A673 (cell line): ENCODE results near the gene PRR7. TPM values are rescaled to one million over a fixed set of nuclear protein-coding genes. Genes with fewer than 3 reads are reported as not detected.
"Not testable (repeated sequence)": the region's sequence is repeated elsewhere in the genome, so short reads cannot be mapped to it uniquely, and the experiment has no call there.

Experiments used
- BruUV-seq: library from RNA; stranded (reverse); fragments of 400-500 nt; replicated peaks from 2 replicates; lab custom pipeline; 2021; lab: Mats Ljungman, UMichigan
- CTCF ChIA-PET: fragments of 300-600 bp; sonication (Branson Sonifier 250); formaldehyde crosslinking; loops from one replicate; lab custom pipeline; 2022; ENCODE audit warnings: antibody characterized with exemption; lab: Charles Lee
- POLR2A ChIA-PET: fragments of 300-600 bp; sonication (Branson Sonifier 250); formaldehyde crosslinking; loops from one replicate; lab custom pipeline; 2022; ENCODE audit warnings: antibody characterized with exemption; ENCODE audit not compliant: low non-redundant PET; lab: Charles Lee
- DNase-seq: peaks from one replicate; pipeline ENCODE4 v3.0.0-alpha.2; 2015; ENCODE audit warnings: low spot score
- H3K27ac ChIP-seq: fragments of 200-600 bp; sonication (generic); 2 replicates; pipeline ENCODE4 v1.5.1; 2016; ENCODE audit warnings: mixed run types, low read depth, mild to moderate bottlenecking, mixed read lengths, antibody characterized with exemption, low read length; ENCODE audit not compliant: poor library complexity, severe bottlenecking
- H3K27me3 ChIP-seq: fragments of 200-600 bp; sonication (generic); replicated peaks from 2 replicates; pipeline ENCODE4 v1.6.1; 2017; ENCODE audit warnings: mixed run types, low read depth, mild to moderate bottlenecking, mixed read lengths, antibody characterized with exemption, low read length; ENCODE audit not compliant: insufficient read depth, poor library complexity
- H3K36me3 ChIP-seq: fragments of 200-600 bp; sonication (generic); 2 replicates; pipeline ENCODE4 v1.6.1; 2016; ENCODE audit warnings: mixed run types, mild to moderate bottlenecking, mixed read lengths, antibody characterized with exemption, low read length; ENCODE audit not compliant: insufficient read depth, poor library complexity, severe bottlenecking
- H3K4me1 ChIP-seq: fragments of 200-600 bp; sonication (generic); 2 replicates; pipeline ENCODE4 v1.6.1; 2017; ENCODE audit warnings: mixed run types, mild to moderate bottlenecking, mixed read lengths, antibody characterized with exemption, low read length; ENCODE audit not compliant: insufficient read depth, poor library complexity, severe bottlenecking
- H3K4me3 ChIP-seq: fragments of 200-600 bp; sonication (generic); 2 replicates; pipeline ENCODE4 v1.5.1; 2016; ENCODE audit warnings: low read depth, mixed run types, mild to moderate bottlenecking, mixed read lengths, low read length; ENCODE audit not compliant: poor library complexity, severe bottlenecking
- H3K9me3 ChIP-seq: fragments of 200-600 bp; sonication (generic); 2 replicates; pipeline ENCODE4 v1.6.1; 2016; ENCODE audit warnings: mixed run types, low read depth, mild to moderate bottlenecking, mixed read lengths, antibody characterized with exemption, low read length; ENCODE audit not compliant: poor library complexity, severe bottlenecking
- EZH2 ChIP-seq: fragments of 200-600 bp; sonication (generic); IDR thresholded peaks from 2 replicates; pipeline ENCODE4 v1.6.1; 2017; ENCODE audit warnings: borderline replicate concordance, low read depth, mild to moderate bottlenecking, mixed read lengths, antibody characterized with exemption, low read length; ENCODE audit not compliant: poor library complexity, severe bottlenecking
- intact Hi-C: fragments of 100-400 bp; cut with micrococcal nuclease; formaldehyde crosslinking; loops from one replicate; pipeline ENCODE4 v1.10.0; 2022; ENCODE audit not compliant: unreplicated experiment
- total RNA-seq: library from RNA; stranded (reverse); gene quantifications from 2 replicates; pipeline ENCODE4 v1.2.3, GENCODE V29; 2021
- TF ChIP-seq, protein P1 (sequence below): fragments of 300-800, 200-600 bp; sonication (generic); conservative IDR thresholded peaks from 2 replicates; pipeline ENCODE4 v1.5.1; 2017; ENCODE audit warnings: low read depth, mild to moderate bottlenecking, antibody characterized with exemption, low read length, moderate library complexity, mixed read lengths

Gene PRR7
- total RNA-seq, 1 experiment from 2014 or later = 3.0 TPM

DNA sequence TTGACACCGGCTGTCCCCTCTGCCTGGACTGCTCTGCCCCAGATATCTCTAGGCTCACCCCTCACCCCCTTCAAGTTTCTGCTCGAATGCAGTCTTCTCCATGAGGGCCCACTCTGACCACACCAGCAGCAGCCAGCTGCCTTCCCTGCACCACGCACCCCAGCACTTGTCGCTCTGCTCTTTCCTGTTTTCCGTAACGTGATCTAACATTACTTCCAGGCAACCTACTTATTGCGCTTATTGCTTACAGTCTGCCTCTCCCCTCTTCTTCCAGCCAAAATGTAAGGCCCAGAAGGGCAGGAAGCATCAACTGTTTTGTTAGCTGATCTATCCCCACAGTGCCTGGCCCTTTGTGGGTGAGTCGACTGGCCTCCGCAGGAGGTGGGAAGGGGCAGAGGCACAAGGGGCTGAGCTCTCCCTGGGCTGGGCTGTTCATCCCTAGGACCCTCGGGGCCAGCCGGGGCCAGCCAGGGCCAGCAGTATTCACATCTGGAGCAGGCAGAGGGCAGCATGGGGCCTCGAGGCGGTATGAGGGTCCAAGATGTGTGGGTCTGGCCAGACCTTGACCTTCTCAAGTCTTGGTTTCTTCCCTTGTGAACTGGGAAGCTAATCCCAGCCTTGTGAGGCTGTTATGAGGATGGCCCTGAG lies 38.4 kb downstream of the PRR7 start:
- intact Hi-C loops = no loop called here
- no TSS peak for BruUV-seq
- H3K36me3 ChIP-seq = peaks cover 20% of the 10 kb centered on the region
- no peaks in the 10 kb centered on the region for H3K27me3 ChIP-seq
- ChIA-PET CTCF (no interaction called here), POLR2A (no interaction called here)
- H3K27ac ChIP-seq = no peak overlapping the region
- TF ChIP-seq, protein P1, sequence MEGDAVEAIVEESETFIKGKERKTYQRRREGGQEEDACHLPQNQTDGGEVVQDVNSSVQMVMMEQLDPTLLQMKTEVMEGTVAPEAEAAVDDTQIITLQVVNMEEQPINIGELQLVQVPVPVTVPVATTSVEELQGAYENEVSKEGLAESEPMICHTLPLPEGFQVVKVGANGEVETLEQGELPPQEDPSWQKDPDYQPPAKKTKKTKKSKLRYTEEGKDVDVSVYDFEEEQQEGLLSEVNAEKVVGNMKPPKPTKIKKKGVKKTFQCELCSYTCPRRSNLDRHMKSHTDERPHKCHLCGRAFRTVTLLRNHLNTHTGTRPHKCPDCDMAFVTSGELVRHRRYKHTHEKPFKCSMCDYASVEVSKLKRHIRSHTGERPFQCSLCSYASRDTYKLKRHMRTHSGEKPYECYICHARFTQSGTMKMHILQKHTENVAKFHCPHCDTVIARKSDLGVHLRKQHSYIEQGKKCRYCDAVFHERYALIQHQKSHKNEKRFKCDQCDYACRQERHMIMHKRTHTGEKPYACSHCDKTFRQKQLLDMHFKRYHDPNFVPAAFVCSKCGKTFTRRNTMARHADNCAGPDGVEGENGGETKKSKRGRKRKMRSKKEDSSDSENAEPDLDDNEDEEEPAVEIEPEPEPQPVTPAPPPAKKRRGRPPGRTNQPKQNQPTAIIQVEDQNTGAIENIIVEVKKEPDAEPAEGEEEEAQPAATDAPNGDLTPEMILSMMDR = no peak
- no peak for TF ChIP-seq EZH2
- H3K4me3 ChIP-seq = no peak overlapping the region
- H3K9me3 ChIP-seq = no peaks in the 10 kb centered on the region
- no peak for DNase-seq
- peaks cover 5% of the 10 kb centered on the region for H3K4me1 ChIP-seq

GRCh38 chr5:177485753-177486152 lies 39.1 kb downstream of the PRR7 start:
- POLR2A ChIA-PET, DNase-seq, H3K27ac ChIP-seq, H3K27me3 ChIP-seq, intact Hi-C loops, BruUV-seq, H3K9me3 ChIP-seq, CTCF ChIA-PET, H3K4me3 ChIP-seq: not testable (repeated sequence)
- Histone ChIP-seq H3K4me1 (peaks cover 13% of the 10 kb centered on the region), H3K36me3 (peaks cover 20% of the 10 kb centered on the region)

DNA sequence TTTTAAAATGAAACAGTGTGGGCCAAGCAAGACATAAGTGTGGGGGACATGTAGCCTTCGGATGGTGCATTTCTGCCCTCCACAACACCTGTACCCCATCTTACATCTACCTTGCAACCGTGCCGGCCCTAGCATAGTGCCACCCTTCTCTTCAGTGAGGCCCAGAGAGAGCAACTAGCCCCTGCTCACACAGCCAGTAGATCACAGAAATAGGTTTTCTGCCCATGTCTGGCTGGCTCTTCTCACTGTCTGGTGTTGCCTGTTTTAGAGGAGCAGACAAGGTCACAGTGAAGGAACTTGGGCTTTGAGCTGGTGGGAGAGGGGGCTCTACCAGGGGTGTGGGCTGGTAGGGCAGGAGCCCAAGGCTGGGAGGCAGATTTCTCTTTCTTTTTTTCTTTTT lies 39.6 kb downstream of the PRR7 start:
- H3K36me3 ChIP-seq = peaks cover 20% of the 10 kb centered on the region
- H3K4me1 ChIP-seq = peaks cover 18% of the 10 kb centered on the region
- ChIA-PET POLR2A (no interaction called here), CTCF (no interaction called here)
- no peak overlapping the region for H3K4me3 ChIP-seq
- no peak for DNase-seq
- TF ChIP-seq, protein P1 = no peak
- TF ChIP-seq EZH2 = no peak
- no peak overlapping the region for H3K27ac ChIP-seq
- no TSS peak for BruUV-seq
- no peaks in the 10 kb centered on the region for H3K9me3 ChIP-seq
- intact Hi-C loops = no loop called here
- no peaks in the 10 kb centered on the region for H3K27me3 ChIP-seq

DNA sequence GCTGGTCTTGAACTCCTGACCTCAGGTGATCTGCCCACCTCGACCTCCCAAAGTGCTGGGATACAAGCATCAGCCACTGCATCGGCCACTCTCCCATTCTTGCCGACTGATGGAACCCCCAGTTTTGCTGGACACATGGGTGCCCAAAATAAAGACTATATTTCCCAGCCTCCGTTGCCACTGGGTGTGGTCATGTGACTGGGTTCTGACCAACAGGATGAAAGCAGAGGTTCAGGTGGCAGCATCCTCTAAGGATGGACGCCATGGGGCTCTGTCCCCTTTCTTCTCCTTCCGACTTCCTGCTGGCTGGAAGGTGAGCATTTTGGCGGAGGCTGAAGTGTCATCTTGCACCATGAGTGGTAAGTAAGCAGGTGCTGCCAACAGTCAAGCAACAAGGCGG lies 40.5 kb downstream of the PRR7 start:
- ChIA-PET POLR2A (no interaction called here), CTCF (no interaction called here)
- H3K36me3 ChIP-seq = peaks cover 20% of the 10 kb centered on the region
- no peak for DNase-seq
- H3K27ac ChIP-seq = no peak overlapping the region
- no peaks in the 10 kb centered on the region for H3K27me3 ChIP-seq
- TF ChIP-seq, protein P1 = no peak
- no peak for TF ChIP-seq EZH2
- BruUV-seq = no TSS peak
- intact Hi-C loops = no loop called here
- peaks cover 21% of the 10 kb centered on the region for H3K4me1 ChIP-seq
- no peak overlapping the region for H3K4me3 ChIP-seq
- H3K9me3 ChIP-seq = no peaks in the 10 kb centered on the region
